Fibroblast of mammary gland (primary cell): Measurements from ENCODE around the gene LPO.

Source experiments
- DNase-seq: peaks from one replicate; pipeline ENCODE4 v3.0.0-alpha.2; 2010; ENCODE audit warnings: low read depth
- H3K4me3 ChIP-seq: 2 replicates; pipeline ENCODE4 v1.5.1; 2011; ENCODE audit warnings: low read depth, mild to moderate bottlenecking, low read length, moderate library complexity; ENCODE audit not compliant: control insufficient read depth
- CTCF ChIP-seq: conservative IDR thresholded peaks from 2 replicates; pipeline ENCODE4 v1.5.1; 2011; ENCODE audit warnings: low read depth, low read length, inconsistent platforms; ENCODE audit not compliant: control insufficient read depth, insufficient read depth

LPO gene

GRCh38 chr17:58275417-58275816, 37.0 kb downstream of the LPO start:
- no peak overlapping the region for H3K4me3 ChIP-seq
- TF ChIP-seq CTCF, result no peak
- DNase-seq, result no peak

GRCh38 chr17:58276423-58276822, 38.0 kb downstream of the LPO start:
- no peak for TF ChIP-seq CTCF
- H3K4me3 ChIP-seq, result no peak overlapping the region
- no peak for DNase-seq

- DNase-seq, result peak; percentile 18
- no peak overlapping the region for H3K4me3 ChIP-seq
- TF ChIP-seq CTCF, result peak; percentile 46
Measured at GRCh38 chr17:58277107-58277801, 38.9 kb downstream of the LPO start.

- DNase-seq, result no peak
- no peak for TF ChIP-seq CTCF
- no peak overlapping the region for H3K4me3 ChIP-seq
Measured at GRCh38 chr17:58277802-58278595, 39.6 kb downstream of the LPO start.

GRCh38 chr17:58278661-58279015, 40.3 kb downstream of the LPO start:
- peak; percentile 10 for DNase-seq
- H3K4me3 ChIP-seq, result no peak overlapping the region
- no peak for TF ChIP-seq CTCF

GRCh38 chr17:58279016-58279711, 40.8 kb downstream of the LPO start:
- peak; percentile 33 for DNase-seq
- no peak overlapping the region for H3K4me3 ChIP-seq
- no peak for TF ChIP-seq CTCF
